ENCODE data around the gene SNRNP70.
"Not testable (repeated sequence)": the region's sequence is repeated elsewhere in the genome, so short reads cannot be mapped to it uniquely, and the experiment has no call there.

The SNRNP70 gene, protein sequence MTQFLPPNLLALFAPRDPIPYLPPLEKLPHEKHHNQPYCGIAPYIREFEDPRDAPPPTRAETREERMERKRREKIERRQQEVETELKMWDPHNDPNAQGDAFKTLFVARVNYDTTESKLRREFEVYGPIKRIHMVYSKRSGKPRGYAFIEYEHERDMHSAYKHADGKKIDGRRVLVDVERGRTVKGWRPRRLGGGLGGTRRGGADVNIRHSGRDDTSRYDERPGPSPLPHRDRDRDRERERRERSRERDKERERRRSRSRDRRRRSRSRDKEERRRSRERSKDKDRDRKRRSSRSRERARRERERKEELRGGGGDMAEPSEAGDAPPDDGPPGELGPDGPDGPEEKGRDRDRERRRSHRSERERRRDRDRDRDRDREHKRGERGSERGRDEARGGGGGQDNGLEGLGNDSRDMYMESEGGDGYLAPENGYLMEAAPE

DNA sequence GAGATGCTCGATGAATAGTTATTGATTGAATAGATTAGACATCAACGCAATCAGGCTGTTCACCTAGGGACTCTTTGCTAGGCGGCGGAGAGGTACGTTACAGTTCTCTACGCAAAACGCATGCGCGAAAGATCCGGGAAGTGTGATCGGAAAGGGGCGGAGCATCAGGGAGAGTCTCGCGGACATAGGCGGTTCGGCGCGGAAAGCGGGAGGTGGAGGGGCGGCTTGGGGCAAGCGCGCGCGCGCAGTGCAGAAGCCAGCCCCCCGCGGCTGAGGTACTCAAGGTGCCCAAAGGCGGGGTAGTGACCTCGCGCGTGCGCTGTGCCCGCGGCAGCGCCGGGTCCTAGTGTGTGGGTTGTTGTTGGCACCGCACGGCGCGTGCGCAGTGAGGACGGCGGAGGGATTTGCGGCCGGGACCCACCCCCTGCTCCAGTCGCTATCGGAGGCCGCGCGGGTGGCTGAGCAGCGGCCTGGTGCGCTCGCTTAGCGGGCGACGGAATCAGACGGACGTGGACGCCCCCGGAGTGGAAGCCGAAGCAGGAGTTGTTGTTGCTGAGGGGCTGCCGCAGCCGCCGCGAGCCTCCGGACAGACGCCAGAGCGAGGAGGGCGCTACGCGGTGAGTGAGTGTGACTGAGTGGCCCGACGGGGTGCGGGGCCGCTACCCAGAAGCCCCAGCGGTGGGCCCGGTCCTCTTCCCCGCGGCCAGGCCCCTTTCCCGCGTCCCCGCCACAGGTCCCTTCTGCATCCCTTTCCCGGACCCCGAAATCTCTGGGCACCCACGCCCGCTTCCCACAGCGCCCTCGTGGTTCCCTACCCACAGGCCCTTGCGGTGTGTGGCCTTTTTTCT lies at the start of gene SNRNP70:
SNRNP70 (plus strand) TSS at position 432 of the 848 bp plus-strand sequence. CDS start 964 bp downstream, outside the sequence.
- DNase-seq, result peak; percentile 98

DNA sequence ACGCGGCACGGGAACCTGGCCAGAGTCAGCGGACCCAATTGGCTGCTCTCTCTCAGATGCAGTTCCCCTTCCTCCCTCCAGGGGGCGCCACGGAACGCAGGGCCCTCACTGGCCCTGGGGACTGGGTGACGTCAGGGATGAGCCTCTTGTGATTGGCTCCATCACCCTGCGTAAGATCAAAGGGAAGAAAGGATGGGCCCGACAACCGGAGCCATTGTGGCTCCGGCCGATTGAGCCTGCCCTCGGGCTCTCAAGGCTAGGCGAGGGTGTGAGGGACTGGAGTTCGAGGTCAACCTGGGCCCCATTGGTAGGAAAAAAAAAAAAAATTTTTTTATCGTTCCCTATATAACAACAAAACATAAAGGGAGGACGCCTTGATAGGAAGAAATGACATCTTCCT lies 48.4 kb upstream of the SNRNP70 start, which contains the start of gene CGB1:
CGB1 (minus strand) TSS at position 81 of the 400 bp plus-strand sequence. CDS start 184 bp downstream, outside the sequence.
- not testable (repeated sequence) for DNase-seq

DNA sequence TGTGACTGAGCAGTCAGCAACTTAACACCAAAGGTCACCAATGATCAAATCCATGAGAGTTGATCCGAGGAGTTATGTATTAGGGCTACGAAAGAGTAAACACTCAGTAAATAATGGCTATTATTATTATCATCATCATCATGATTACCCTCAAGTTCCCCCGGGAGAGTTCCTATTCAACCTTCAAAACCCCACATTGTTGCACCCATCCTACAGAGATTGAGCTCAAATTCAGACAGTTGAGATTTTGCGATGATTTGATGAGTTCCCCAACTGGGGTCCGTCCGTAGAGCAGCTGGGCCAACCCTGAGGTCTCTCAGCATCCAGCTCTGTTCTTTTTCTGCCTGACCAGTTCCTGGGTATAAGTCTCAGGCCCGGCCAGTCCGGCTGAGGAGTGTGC lies 47.1 kb upstream of the SNRNP70 start:
- DNase-seq, result not testable (repeated sequence)

DNA sequence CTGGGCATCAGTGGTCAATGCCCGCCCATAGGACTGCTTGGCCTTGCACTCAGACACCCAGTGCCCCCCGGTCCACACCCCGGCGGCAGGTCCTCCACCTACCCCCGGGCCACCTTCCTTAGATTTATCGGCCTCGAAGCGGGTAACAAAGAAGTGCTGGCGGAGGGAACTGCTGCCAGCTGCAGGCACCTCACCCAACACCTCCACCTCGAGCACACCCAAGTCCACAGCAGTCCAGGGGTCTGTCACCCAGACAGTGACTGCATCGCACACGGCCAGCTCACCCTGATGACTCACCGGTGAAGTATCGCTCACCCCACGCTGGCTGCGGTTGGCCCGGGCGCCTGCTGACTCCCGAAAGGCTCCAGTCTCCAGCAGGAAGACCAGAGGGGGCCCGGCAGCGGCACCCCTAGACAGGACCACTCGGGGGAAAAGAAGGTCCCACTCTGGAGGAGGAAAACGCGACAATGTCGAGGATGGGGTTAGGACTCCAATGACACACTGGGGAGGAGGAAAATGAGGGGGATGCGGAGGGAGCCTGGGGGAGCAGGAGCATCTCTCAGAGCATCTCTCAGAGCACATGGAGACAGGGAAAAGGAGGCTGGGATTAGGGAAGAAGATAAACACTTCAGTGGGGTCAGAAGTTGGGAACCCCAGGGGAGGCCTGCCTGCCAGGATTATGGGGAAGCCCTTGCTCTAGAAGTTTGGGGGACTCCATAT lies 46.5 kb upstream of the SNRNP70 start:
- DNase-seq, result not testable (repeated sequence)

DNA sequence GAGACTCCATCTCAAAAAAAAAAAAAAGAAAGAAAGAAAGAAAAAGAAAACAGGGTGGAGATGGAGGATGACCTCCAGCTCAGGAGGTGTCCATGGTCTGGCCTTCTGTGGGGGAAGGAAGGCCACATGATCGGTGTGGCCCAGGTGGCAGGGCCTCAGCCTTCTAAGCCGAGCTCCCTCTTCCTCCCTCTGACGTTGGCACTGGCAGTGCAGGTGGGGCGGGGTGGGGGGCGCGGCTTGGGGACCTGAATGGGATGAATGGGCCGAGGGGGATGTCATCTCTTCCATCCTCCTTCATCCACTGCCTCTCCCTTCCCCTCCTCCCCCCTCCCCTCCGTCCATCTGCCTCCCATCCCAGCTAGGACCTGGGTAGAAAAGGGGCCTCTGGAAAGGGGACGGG lies 45.5 kb upstream of the SNRNP70 start:
- DNase-seq, result not testable (repeated sequence)

DNA sequence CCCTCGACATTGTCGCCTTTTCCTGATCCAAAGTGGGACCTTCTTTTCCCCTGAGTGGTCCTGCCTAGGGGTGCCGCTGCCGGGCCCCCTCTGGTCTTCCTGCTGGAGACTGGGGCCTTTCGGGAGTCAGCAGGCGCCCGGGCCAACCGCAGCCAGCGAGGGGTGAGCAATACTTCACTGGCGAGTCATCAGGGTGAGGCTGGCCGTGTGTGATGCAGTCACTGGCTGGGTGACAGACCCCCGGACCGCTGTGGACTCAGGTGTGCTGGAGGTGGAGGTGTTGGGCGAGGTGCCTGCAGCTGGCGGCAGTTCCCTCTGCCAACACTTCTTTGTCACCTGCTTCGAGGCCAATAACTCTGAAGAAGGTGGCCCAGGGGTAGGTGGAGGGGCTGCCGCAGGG lies 43.1 kb upstream of the SNRNP70 start:
- DNase-seq, result no peak

DNA sequence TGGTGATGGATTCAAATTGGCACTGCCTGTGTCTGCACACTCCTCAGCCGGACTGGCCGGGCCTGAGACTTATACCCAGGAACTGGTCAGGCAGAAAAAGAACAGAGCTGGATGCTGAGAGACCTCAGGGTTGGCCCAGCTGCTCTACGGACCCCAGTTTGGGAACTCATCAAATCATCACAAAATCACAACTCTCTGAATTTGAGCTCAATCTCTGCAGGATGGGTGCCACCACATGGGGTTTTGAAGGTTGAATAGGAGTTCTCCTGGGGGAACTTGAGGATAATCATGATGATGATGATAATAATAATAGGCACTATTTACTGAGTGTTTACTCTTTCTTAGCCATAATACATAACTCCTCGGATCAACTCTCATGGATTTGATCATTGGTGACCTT lies 42.6 kb upstream of the SNRNP70 start:
- DNase-seq, result not testable (repeated sequence)

DNA sequence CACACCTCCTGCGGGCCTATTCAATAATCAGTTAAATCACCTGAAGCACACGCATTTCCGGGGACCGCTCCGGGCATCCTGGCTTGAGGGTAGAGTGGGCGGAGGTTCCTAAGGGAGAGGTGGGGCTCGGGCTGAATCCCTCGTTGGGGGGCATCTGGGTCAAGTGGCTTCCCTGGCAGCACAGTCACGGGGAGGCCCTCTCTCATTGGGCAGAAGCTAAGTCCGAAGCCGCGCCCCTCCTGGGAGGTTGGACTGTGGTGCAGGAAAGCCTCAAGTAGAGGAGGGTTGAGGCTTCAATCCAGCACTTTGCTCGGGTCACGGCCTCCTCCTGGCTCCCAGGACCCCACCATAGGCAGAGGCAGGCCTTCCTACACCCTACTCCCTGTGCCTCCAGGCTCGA lies 41.7 kb upstream of the SNRNP70 start, which contains the start of gene CGB5:
CGB5 (plus strand) TSS at position 301 of the 400 bp plus-strand sequence. CDS start 362 bp downstream, outside the sequence.
- not testable (repeated sequence) for DNase-seq

DNA sequence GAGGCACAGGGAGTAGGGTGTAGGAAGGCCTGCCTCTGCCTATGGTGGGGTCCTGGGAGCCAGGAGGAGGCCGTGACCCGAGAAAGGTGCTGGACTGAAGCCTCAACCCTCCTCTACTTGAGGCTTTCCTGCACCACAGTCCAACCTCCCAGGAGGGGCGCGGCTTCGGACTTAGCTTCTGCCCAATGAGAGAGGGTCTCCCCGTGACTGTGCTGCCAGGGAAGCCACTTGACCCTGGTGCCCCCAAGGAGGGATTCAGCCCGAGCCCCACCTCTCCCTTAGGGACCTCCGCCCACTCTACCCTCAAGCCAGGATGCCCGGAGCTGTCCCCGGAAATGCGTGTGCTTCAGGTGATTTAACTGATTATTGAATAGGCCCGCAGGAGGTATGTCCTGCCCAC lies 36.2 kb upstream of the SNRNP70 start, which contains the start of gene CGB8:
CGB8 (minus strand) TSS at position 101 of the 400 bp plus-strand sequence. CDS start 372 bp downstream, outside the sequence.
- not testable (repeated sequence) for DNase-seq

DNA sequence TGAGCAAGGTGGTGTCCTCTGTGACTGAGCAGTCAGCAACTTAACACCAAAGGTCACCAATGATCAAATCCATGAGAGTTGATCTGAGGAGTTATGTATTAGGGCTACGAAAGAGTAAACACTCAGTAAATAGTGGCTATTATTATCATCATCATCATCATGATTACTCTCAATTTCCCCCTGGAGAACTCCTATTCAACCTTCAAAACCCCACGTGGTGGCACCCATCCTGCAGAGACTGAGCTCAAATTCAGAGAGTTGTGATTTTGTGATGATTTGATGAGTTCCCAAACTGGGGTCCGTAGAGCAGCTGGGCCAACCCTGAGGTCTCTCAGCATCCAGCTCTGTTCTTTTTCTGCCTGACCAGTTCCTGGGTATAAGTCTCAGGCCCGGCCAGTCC lies 35.4 kb upstream of the SNRNP70 start:
- not testable (repeated sequence) for DNase-seq

DNA sequence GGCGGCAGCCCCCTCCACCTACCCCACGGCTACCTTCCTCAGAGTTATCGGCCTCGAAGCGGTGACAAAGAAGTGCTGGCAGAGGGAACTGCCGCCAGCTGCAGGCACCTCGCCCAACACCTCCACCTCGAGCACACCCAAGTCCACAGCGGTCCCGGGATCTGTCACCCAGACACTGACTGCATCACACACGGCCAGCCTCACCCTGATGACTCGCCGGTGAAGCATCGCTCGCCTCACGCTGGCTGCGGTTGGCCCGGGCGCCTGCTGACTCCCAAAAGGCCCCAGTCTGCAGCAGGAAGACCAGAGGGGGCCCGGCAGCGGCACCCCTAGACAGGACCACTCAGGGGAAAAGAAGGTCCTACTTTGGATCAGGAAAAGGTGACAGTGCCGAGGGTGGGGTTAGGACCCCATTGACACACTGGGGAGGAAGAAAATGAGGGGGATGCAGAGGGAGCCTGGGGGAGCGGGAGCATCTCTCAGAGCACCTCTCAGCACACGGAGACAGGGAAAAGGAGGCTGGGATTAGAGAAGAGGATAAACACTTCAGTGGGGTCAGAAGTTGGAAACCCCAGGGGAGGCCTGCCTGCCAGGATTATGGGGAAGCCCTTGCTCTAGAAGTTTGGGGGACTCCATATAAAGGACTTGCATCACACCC lies 34.7 kb upstream of the SNRNP70 start:
- not testable (repeated sequence) for DNase-seq

DNA sequence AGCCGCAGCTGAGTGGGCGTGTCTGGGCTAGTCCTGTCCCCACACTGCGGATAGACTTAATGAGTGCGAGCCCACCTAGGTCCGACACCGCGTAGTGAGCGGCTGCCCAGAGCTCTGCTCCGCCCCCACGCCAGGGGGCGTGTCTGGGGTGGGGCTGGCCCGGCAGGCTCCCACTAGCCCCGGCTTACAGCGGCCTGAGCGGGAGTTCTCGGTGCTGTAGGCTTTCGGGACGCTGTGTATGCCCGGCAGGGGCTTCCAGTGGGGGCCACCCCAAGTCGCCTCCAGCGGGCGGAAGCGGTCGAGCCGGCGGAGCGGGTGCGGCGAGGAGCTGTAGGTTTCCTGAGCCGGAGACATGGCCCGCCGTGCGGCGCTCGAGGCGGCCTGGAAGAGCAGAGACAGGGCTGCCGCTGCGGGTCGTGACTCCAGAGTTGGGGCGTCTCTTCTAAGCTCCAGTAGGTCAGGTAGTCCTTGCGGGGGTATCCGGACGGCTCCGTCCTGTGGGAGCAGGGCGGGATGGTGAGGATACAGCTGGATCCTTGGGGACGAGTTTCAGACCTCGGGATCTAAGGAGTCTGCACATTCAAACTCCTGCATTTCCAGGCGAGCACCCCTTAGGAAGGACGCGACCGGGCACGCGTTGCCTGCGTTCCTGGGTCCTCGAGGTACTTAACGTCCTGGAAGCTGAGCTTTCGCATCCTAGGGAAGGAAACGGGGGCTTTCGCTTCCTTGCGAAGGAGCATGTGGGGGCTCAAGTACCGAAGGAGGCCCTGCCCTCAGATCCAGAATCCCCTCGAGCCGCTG lies 28.9 kb upstream of the SNRNP70 start:
- DNase-seq, result no peak

DNA sequence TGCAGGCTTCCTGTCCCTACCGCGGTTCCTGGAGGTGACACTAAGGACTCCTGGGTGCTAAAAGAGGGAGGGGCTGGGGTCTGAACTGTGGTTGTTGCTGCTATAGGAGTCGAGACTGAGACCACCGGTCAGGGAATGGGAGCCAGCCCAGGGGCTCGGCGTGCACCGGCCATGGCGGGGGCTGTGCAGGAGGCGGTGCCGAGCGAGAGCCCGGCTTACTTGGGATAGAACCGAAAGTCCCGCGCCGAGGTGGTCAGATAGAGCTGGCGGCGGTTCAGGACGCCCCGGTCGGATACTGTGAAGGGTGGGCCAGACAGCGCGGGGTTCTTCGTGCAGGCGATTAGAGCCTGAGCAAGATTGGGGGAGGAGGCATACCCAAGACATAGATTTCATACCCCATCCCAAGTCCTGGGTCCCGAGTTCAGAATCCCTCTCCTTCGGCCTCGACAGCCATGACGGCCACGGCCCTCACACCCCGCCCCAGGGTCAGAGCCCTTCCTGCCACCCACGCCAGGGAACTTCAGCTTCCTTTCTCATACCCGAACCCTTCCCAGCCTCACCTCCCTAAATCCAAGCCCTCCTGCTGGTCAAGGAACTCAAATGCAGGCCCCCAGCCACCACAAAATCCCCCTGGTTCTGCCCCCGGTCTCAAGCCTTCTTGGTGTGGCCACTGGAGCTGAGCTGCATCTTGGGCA lies 28.2 kb upstream of the SNRNP70 start:
- DNase-seq, result not testable (repeated sequence)

DNA sequence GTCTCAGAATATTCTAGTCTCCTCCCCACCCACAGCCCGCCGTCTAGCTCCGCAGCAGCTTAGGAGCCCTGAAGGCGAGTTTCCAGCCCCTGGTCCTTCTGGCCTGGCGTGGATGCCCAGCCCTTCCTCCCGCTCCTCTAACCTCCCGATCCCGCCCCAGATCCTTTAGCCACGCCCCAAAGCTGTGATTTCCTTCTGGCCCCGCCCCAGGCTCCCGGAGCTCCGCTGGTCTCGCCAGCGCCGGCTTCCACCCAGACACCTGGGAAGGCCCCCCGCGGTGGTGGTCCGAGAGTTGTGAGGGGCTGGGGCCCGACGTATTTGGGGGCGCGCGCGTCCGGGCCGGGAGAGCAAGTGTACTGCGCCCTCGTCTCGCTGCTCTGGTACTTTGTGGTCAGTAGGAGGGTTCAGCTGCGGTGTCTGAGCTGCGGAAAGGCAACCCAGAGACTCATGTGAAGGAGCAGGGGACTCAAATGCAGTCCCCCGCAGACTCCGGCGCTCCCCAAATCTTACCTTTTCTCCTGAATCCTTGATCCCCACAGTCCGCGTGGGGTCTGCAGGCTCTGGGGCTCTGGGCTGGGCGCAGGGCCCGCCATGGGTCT lies 27.5 kb upstream of the SNRNP70 start, which contains the start of gene CGB7:
CGB7 (minus strand) TSS at position 114 of the 599 bp plus-strand sequence. CDS start 2,374 bp downstream, outside the sequence.
- DNase-seq, result no peak

DNA sequence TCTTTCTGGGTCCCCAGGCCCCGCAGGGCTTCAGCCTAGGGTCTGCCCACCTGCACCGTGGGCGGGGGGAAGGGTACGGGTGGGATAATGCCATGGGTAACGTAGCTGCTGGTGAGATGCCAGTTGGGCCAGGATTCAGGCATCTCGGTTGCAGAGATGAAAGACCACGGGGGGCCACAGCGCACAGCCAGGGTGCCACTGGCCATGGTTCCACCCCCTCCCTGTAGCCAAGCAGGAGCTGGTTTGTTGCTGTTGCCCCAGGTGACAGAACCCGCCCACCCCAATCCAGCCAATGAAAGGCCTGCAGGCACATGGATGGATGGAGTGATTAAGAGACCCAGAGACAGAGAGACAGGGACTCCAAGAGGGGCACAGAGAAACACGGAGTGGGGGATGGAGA lies 26.7 kb upstream of the SNRNP70 start:
- DNase-seq, result no peak

DNA sequence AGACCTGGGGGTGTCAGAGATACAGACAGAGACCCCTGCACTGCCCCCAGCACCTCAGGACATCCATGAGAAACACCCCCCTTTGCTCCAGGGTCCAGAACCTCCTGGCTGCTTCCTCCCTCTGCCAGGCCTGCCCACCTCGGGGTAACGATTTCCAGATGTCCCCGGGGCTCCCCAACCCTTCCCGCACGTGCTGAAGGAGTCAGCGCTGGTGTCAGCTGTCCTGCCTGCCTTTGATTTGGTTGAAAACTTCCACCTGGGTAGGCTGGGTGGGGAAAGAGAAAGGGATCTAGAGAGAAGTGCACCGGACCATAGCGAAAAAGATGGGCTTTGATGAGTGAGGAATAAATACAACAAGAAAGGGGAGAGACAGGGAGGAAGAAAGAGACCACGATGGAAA lies 26.2 kb upstream of the SNRNP70 start:
- no peak for DNase-seq

DNA sequence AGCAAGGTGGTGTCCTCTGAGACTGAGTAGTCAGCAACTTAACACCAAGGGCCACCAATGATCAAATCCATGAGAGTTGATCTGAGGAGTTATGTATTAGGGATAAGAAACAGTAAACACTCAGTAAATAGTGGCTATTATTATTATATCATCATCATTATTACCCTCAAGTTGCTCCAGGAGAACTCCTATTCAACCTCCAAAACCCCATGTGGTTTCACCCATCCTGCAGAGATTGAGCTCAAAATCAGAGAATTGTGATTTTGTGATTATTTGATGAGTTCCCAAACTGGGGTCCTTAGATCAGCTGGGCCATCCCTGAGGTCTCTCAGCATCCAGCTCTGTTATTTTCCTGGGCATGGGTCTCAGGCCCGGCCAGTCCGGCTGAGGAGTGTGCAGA lies 24.3 kb upstream of the SNRNP70 start:
- no peak for DNase-seq

DNA sequence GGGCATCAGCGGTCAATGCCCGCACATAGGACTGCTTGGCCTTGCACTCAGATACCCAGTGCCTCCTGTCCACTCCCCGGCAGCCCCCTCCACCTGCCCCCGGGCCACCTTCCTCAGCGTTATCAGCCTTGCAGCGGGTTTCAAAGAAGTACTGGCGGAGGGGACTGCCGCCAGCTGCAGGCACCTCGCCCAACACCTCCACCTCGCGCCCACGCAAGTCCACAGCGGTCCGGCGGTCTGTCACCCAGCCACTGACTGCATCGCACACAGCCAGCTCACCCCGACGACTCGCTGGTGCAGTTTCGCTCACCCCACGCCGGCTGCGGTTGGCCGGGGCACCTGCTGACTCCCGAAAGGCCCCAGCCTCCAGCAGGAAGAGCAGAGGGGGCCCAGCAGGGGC lies 23.8 kb upstream of the SNRNP70 start:
- DNase-seq, result no peak

DNA sequence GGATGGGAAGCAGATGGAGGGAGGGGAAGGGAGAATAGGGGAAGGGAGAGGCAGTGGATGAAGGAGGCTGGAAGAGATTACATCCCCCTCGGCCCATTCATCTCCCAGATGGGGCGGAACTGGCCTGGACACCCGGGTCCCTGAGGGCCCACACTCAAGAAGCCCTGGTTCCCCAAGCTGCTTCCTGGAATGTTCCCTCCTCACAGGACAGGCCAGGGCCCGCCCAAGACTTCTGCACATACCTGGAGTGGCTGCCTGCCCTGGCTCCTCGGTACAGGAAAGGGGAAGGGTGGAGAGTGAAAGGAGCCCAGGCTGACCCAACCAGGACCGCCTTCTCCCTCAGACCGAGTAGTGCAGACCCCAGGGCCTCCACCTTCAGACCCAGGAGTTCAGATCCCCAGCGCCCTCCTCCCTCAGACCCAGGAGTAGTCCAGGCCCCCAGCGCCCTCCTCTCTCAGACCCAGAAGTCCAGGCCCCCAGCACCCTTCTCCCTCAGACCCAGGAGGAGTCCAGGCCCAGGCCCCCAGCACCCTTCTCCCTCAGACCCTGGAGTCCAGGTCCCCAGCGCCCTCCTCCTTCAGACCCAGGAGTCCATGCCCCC lies 21.1 kb upstream of the SNRNP70 start:
- DNase-seq, result no peak

Measured in NCI-H1436 treated with DMSO at 0.1 percent for 48 hours (cell line).